ENCODE measurements around the gene C1QTNF6.

Gene C1QTNF6

GRCh38 chr22:37223965-37224551, 36.0 kb upstream of the C1QTNF6 start:
- DNase-seq (ENCODE audit: low read depth in 2 of 2): no peak

- no peak for DNase-seq (ENCODE audit: low read depth in 2 of 2)
Observed at GRCh38 chr22:37222440-37222971, 34.5 kb upstream of the C1QTNF6 start.

GRCh38 chr22:37221424-37222333, 33.6 kb upstream of the C1QTNF6 start:
- DNase-seq (ENCODE audit: low read depth in 2 of 2): no peak

DNA sequence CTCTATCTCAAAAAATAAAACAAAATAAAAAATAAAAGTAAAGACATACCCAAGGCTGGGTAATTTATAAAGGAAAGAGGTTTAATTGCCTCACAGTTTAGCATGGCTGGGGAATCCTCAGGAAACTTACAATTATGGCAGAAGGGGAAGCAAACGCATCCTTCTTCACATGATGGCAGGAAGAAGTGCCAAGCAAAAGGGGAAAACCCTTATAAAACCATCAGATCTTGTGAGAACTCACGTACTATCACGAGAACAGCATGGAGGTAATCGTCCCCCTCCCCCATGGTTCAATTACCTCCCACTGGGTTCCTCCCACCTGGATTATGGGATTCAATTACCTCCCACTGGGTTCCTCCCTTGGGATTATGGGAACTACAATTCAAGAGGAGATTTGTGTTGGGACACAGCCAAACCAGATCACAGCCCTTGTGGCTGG, 32.5 kb upstream of the C1QTNF6 start:
- no peak for DNase-seq (ENCODE audit: low read depth in 2 of 2)

DNA sequence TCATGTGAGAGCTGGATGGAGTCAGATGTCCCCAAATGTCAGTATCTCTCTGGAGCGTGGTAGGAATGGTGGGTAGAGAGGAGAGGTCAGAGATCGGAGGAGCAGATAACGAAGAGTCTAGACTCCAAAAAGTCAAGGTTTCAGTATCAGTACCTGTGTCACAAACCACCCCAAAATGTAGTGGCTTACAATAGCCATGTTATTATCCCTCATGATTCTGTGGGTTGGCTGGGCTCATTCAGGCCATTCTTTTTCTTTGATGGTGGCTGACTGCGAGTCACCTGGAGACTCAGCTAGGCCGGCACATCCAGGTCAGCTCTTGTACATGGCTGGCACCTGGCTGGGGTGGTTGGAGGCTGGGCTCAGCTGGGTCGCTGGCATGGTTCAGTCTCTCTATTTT, 31.5 kb upstream of the C1QTNF6 start:
- DNase-seq (ENCODE audit: low read depth in 2 of 2): no peak

- DNase-seq (ENCODE audit: low read depth in 2 of 2): peak in 1 of 2 donors; percentile 69
Observed at GRCh38 chr22:37218771-37219411, 30.8 kb upstream of the C1QTNF6 start.

DNA sequence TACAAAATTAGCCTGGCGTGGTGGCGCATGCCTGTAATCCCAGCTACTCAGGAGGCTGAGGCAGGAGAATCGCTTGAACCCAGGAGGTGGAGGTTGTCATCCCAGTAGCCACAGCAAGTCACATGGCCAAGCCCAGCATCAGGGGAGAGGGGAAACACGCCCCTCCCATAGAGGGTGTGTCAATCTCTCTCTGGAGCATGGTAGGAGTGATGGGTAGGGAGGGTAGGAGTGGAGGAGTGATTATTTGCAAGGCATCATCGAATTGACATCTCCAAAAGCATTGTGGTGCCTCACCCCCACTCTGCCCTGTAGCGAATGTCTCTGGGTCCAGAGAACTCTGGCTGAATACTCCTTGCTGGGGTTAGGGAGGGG, 30.3 kb upstream of the C1QTNF6 start:
- no peak for DNase-seq (ENCODE audit: low read depth in 2 of 2)

DNA sequence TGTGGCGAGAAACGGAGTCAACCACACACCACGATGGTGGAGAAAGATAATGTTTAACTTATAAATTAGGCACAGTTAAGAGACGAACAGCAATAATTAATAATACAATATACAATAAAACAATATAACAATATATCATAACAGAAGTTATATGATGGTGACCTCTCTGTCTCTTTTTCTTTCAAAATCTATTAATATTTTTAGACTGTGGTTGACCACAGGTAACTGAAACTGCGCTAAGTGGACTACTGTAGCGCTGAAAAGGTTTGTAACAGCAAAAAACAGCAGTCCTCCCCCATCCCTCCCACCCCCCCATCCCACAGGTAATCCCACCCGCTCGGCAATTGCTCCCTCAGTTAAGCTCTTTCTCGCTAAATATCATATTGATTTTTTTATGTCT, 27.8 kb upstream of the C1QTNF6 start:
- no peak for DNase-seq (ENCODE audit: low read depth in 2 of 2)

DNA sequence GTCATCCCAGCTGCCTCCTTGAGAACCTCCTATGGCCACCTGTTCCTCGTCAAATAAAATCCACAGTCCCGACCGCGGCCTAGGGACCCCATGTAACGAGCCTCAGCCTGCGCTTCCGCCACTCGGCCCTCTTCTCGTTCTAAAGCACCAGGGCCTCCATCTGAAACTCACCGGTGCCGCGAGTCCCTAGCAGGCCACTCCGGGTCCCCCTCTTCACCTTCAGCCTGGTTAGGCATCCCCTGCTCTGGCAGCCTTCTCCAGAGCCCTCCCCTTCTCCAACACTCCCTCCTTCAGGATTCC, 26.6 kb upstream of the C1QTNF6 start:
- no peak for DNase-seq (ENCODE audit: low read depth in 2 of 2)

DNA sequence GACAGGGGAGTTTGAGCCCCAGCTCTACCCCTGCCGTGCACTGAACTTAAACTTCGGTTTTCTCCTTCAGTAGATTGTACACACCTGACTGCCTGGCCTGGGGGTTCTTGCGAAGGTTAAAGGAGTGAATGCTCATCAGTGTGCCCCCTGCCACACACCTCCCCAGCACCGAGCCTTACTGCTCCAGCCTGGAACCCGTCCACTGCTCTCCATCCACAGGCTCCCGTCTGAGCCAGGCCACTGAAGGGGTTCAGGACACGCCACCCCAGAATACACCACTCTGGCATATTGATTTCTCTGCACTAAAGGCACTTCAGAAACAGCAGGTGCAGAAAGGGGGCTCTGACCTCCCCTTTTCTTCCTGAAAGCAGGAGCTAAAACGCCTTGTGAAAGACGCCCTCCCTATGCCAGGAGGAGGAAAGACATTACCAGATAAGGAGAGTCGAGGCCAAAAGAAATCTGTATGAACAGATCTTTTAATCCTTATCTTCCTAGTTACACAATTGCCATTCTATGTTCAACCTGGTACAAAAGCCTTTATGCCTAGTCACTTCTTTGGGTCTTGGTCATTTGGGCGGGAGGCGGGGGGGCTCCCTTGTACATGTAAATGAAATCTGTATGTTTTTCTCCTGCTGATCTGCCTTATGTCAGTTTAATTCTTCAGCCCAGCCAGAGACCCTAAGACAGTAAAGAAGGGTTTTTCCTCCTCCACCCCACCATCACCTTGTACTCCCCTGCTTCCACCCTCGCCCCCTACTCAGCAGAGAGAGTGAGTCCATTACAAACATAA, 26.1 kb upstream of the C1QTNF6 start:
- no peak for DNase-seq (ENCODE audit: low read depth in 2 of 2)

DNA sequence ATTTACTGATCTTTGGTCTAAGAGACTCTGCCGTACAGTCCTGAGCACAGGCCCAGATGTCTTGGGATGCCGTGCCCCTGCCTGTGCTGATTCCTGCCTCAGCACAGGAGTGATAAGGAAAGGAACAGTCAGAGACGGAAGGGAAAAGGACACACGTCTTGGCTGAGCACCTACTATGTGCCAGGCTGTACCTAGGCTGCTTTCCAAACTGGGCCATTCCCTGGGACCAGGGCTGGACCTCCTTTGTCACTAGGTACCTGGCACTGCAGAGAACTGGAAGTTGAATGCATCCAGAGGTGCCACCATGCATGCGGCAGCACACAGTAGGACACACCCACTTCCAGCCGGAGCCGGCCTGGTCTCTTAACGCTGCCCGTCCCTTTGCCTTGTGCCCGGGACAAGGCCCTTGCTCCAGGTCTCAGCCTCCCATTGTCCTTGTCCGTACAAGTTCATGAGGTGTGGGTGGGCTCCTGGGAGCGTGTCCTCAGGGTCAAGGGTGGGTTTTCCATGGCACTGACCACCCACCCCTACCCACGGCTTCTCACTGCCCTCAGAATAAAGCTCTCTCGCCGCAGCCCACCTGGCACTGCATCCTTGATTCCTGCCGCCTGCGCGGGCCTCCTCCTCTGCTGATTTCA, 25.3 kb upstream of the C1QTNF6 start:
- DNase-seq (ENCODE audit: low read depth in 2 of 2): no peak

- DNase-seq (ENCODE audit: low read depth in 2 of 2): no peak
Observed at GRCh38 chr22:37212174-37212906, 24.3 kb upstream of the C1QTNF6 start, which contains the start of gene SSTR3. Gene SSTR3 (minus strand): TSS chr22:37212477. CDS start chr22:37207803, 4,674 bp downstream.

GRCh38 chr22:37211866-37212173, 23.8 kb upstream of the C1QTNF6 start:
- no peak for DNase-seq (ENCODE audit: low read depth in 2 of 2)

DNA sequence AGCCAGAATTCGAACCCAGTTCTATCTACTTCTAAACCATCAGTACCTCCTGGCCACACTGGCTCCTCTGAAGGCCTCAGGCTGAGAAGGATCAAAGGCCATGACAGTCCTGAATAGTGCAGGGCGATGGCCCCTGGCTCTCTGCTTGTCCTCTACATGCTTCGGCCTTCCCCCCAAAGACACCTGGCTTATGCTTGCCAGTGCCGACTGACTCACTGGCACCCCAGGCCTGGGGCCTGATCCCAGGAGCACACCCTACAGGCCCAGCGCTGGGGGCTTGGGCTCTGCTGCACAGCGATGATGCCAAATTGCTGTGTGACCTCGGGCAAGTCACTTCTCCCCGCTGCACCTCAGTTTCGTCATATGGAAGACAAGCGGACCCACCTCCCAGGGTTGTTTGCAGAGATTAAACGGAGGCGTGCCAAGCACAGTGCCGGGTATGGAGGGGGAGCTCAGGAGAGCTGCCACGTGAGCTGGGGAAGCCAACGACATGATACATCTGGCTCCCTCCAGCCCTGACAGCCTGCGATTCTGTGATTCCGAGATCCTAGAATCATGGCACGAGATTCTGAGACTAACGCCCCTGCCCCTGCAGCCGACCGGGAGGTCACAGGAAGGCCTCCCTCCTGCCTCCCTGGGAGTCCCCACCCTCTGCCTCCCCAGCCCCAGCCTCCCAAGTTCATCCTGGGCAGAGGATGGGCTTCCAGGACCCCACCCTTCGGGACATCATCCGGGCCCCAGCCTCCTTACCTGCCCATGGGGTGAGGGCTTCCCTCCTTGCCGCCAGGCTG, 23.2 kb upstream of the C1QTNF6 start:
- DNase-seq (ENCODE audit: low read depth in 2 of 2): no peak

GRCh38 chr22:37210041-37210803, 22.2 kb upstream of the C1QTNF6 start:
- DNase-seq (ENCODE audit: low read depth in 2 of 2): no peak

- no peak for DNase-seq (ENCODE audit: low read depth in 2 of 2)
Observed at GRCh38 chr22:37209140-37209845, 21.2 kb upstream of the C1QTNF6 start.

DNA sequence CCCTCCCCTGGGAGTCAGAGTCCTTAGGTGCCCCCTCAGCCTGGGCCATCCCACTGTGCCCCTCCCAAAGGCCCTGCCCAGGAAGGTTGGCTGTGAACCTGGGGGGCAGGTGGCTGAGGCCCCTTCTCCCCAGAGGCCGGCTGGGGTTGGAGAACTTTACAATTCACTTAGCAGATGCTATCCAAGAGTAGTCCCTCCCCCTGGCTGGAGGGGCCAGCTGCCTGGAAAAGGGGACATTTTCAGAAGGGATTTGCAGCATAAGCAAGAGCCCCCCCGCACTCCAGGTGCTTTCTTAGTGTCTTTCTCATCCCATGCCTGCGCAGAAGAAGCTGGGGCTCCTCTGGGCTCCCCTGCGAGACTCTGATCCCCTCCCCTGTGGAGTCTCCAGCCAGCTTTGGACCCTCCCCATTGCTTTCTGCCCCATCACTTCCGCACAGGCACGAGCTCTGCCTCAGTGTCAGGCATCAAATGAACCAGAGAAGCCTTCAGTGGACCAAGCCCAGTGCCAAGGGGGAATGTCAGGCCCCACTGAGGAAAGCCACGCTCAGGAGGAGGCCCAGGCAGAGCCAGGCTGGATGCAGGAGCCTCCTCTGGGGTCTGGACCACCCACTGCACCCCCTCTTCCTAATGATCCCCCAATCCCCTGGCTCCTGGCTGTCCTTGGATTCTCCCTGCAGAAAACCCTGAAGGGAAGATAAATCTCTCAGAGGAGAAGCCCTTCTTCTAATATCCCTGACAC, 20.5 kb upstream of the C1QTNF6 start:
- no peak for DNase-seq (ENCODE audit: low read depth in 2 of 2)

GRCh38 chr22:37207981-37208380, 19.9 kb upstream of the C1QTNF6 start:
- DNase-seq (ENCODE audit: low read depth in 2 of 2): no peak

Data from activated CD8-positive, alpha-beta memory T cell treated with anti-CD3 and anti-CD28 coated beads for 4 hours (primary cell).